Measurements from ENCODE around the gene ARHGAP29. TPM values are rescaled to one million over a fixed set of nuclear protein-coding genes. Genes with fewer than 3 reads are reported as not detected.

The ARHGAP29 gene
- total RNA-seq, 4 donors from 2014 or later = 4.9 to 29.7 (median 8.7) TPM

- H3K4me3 ChIP-seq = no peak overlapping the region
- no peak for DNase-seq
- no peak for TF ChIP-seq POLR2A (IDR thresholded peaks at IDR 0.05)
- TF ChIP-seq, protein P1, sequence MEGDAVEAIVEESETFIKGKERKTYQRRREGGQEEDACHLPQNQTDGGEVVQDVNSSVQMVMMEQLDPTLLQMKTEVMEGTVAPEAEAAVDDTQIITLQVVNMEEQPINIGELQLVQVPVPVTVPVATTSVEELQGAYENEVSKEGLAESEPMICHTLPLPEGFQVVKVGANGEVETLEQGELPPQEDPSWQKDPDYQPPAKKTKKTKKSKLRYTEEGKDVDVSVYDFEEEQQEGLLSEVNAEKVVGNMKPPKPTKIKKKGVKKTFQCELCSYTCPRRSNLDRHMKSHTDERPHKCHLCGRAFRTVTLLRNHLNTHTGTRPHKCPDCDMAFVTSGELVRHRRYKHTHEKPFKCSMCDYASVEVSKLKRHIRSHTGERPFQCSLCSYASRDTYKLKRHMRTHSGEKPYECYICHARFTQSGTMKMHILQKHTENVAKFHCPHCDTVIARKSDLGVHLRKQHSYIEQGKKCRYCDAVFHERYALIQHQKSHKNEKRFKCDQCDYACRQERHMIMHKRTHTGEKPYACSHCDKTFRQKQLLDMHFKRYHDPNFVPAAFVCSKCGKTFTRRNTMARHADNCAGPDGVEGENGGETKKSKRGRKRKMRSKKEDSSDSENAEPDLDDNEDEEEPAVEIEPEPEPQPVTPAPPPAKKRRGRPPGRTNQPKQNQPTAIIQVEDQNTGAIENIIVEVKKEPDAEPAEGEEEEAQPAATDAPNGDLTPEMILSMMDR (IDR thresholded peaks at IDR 0.05) = no peak
Observed at GRCh38 chr1:94279038-94279437, 41.7 kb upstream of the ARHGAP29 start.

GRCh38 chr1:94276988-94277434, 39.6 kb upstream of the ARHGAP29 start:
- H3K9me3 ChIP-seq = no peaks in the 10 kb centered on the region
- no peak overlapping the region for H3K4me3 ChIP-seq
- no peak for DNase-seq
- no peaks in the 10 kb centered on the region for H3K27me3 ChIP-seq
- H3K36me3 ChIP-seq = no peaks in the 10 kb centered on the region
- no peak overlapping the region for H3K27ac ChIP-seq
- TF ChIP-seq, protein P1 (IDR thresholded peaks at IDR 0.05) = no peak
- TF ChIP-seq POLR2A (IDR thresholded peaks at IDR 0.05) = no peak
- no peaks in the 10 kb centered on the region for H3K4me1 ChIP-seq

More at GRCh38 chr1:94279038-94279437, 41.7 kb upstream of the ARHGAP29 start:
- no peaks in the 10 kb centered on the region for H3K27me3 ChIP-seq
- no peaks in the 10 kb centered on the region for H3K9me3 ChIP-seq
- H3K27ac ChIP-seq = no peak overlapping the region
- no peaks in the 10 kb centered on the region for H3K36me3 ChIP-seq
- H3K4me1 ChIP-seq = no peaks in the 10 kb centered on the region

GRCh38 chr1:94275083-94275482, 37.7 kb upstream of the ARHGAP29 start:
- Histone ChIP-seq H3K4me3 (no peak overlapping the region), H3K36me3 (no peaks in the 10 kb centered on the region), H3K27ac (no peak overlapping the region), H3K27me3 (no peaks in the 10 kb centered on the region), H3K4me1 (no peaks in the 10 kb centered on the region), H3K9me3 (no peaks in the 10 kb centered on the region)
- DNase-seq = no peak
- TF ChIP-seq, protein P1 (IDR thresholded peaks at IDR 0.05) = no peak
- no peak for TF ChIP-seq POLR2A (IDR thresholded peaks at IDR 0.05)

DNA sequence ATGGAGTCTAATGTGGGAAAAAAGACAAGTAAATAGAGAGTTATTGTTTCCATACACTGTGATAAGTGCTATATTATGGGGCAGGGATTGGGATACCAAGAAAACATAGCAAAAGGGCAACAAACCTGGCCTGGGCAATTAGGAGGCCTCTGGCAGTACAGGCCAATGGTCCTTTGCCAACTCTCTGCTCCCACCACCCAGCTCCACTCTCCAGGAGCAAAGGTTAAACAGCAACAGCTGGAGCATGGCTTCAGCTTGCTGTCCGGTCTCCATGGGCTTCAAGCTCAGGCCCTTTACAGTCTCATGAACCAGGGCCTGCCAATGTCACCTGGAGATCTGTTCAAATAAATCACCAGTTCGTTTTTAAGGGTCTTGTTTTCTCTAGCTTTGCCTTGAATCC, 37.2 kb upstream of the ARHGAP29 start:
- Histone ChIP-seq H3K4me3 (no peak overlapping the region), H3K27ac (no peak overlapping the region), H3K36me3 (no peaks in the 10 kb centered on the region), H3K4me1 (no peaks in the 10 kb centered on the region), H3K27me3 (no peaks in the 10 kb centered on the region), H3K9me3 (no peaks in the 10 kb centered on the region)
- DNase-seq = no peak
- TF ChIP-seq POLR2A (IDR thresholded peaks at IDR 0.05) = no peak
- TF ChIP-seq, protein P1 (IDR thresholded peaks at IDR 0.05) = no peak

- no peak overlapping the region for H3K27ac ChIP-seq
Observed at GRCh38 chr1:94273111-94273510, 35.7 kb upstream of the ARHGAP29 start.

More at GRCh38 chr1:94273111-94273510, 35.7 kb upstream of the ARHGAP29 start:
- no peak for TF ChIP-seq POLR2A (IDR thresholded peaks at IDR 0.05)
- TF ChIP-seq, protein P1 (IDR thresholded peaks at IDR 0.05) = no peak
- DNase-seq = no peak
- Histone ChIP-seq H3K36me3 (no peaks in the 10 kb centered on the region), H3K9me3 (no peaks in the 10 kb centered on the region), H3K4me1 (no peaks in the 10 kb centered on the region), H3K4me3 (no peak overlapping the region), H3K27me3 (no peaks in the 10 kb centered on the region)

Measured in Peyer's patch (tissue), 4 donors.